ENCODE measurements around the gene REG3G.

The REG3G gene

DNA sequence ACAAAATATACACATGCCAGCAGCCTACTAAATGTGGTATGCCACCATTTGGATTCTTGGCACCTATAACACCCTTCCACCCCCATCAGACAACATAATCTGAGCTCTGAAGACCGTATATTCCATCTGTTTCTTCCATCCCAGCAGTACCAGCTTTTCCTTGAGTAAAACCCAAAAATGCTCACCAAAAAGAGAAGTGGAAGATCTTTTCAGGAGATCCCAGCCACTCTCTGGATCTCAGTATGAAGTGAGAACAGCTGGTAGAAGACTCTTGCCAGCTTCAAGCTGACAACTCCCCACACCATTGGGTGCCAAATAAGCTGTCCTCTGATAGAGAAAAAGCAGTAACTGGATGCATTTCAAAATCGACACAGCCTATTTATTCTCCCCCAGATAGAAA lies 39.7 kb downstream of the REG3G start:
- no peak for TF ChIP-seq JUND (IDR thresholded peaks at IDR 0.05; ENCODE audit: low read depth)
- in situ Hi-C loops (cut with HindIII; ENCODE audit: low pct_unique_long_range_greater_than_20kb, low sequenced_read_pairs), result no loop called here

DNA sequence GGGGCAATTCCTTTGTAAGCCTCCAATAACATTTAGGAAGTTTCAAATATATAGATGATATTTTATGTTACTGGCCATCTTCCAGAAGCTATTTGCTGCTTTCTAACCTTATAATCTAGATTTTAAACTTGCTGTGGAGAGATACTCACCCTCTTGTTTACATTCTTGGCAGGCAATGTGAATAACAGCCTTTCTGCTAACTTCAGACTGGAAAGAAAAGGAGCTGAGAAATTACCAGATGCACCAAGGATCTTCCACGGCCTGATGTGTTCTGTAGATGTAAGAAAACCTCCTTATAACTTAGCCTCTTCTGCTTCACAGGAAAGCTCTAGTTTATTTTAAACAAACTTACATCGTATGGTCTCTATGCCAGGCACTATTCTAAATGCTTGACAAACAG lies 45.6 kb downstream of the REG3G start:
- no peak for TF ChIP-seq JUND (IDR thresholded peaks at IDR 0.05; ENCODE audit: low read depth)

More for the DNA sequence above, 39.7 kb downstream of the REG3G start:
- no peak for DNase-seq (ENCODE audit: low read depth in 1 of 2, low spot score in 1 of 2)

More for the DNA sequence above, 45.6 kb downstream of the REG3G start:
- DNase-seq (ENCODE audit: low read depth in 1 of 2, low spot score in 1 of 2), result no peak
- in situ Hi-C loops (cut with HindIII; ENCODE audit: low pct_unique_long_range_greater_than_20kb, low sequenced_read_pairs), result no loop called here

Data from T47D (cell line).